Stimulated activated CD8-positive, alpha-beta memory T cell treated with anti-CD3 and anti-CD28 coated beads, Interleukin-12 subunit alpha, Interleukin-12 subunit beta, amount 100 ng/mL, for 4 hours (primary cell): ENCODE data around the gene USF3.

ENCODE experiments used
- DNase-seq: peaks from one replicate; pipeline ENCODE4 v3.0.0-alpha.2; 2020; ENCODE audit warnings: low read depth

USF3 gene, protein sequence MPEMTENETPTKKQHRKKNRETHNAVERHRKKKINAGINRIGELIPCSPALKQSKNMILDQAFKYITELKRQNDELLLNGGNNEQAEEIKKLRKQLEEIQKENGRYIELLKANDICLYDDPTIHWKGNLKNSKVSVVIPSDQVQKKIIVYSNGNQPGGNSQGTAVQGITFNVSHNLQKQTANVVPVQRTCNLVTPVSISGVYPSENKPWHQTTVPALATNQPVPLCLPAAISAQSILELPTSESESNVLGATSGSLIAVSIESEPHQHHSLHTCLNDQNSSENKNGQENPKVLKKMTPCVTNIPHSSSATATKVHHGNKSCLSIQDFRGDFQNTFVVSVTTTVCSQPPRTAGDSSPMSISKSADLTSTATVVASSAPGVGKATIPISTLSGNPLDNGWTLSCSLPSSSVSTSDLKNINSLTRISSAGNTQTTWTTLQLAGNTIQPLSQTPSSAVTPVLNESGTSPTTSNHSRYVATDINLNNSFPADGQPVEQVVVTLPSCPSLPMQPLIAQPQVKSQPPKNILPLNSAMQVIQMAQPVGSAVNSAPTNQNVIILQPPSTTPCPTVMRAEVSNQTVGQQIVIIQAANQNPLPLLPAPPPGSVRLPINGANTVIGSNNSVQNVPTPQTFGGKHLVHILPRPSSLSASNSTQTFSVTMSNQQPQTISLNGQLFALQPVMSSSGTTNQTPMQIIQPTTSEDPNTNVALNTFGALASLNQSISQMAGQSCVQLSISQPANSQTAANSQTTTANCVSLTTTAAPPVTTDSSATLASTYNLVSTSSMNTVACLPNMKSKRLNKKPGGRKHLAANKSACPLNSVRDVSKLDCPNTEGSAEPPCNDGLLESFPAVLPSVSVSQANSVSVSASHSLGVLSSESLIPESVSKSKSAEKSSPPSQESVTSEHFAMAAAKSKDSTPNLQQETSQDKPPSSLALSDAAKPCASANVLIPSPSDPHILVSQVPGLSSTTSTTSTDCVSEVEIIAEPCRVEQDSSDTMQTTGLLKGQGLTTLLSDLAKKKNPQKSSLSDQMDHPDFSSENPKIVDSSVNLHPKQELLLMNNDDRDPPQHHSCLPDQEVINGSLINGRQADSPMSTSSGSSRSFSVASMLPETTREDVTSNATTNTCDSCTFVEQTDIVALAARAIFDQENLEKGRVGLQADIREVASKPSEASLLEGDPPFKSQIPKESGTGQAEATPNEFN (N-terminal part only)

DNA sequence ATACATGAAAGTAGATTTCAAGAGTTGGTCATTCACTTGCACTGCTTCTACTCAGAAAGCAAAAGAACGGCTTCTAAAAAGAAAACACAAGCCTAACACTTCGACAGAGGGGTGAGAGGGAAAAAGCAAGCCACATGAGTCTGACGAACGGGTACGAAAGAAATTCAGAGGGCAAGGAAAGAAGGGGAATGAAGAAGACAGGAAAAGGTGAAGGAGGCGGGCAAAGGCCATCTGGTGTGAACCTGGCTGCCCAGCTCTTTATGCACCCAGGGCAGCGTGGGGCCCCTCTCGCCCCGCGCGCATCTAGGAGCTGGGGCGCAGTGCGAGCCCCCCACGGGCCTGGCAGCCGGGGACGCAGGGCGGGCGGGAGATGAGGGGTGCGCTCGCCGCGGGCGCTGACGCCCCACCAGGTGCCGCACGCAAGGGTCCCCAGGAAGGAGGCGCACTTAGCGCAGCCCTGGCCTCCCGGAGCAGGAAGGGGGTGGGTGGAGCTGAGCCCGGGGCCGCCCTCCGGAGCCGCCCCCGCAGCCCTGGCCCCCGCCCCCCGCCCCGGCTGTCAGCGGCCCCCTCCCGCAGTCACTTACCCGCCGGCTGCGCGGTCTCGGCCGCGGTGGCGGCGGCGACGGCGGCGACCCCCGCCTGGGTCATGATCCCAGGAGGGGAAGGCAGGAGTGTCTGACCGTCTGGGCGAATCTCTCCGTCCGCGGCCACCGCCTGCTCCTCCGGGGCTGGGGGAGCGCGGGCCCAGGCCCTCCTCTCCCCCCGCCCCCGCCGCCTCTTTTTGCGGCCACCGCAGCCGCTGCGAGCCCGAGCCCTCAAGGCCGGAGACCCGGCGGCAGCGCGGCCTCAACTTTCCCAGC, at the start of gene USF3:
Gene USF3 (minus strand): TSS at position 857 of the 860 bp plus-strand sequence. CDS start 21,764 bp downstream, outside the sequence.
- peak; percentile 78 for DNase-seq

DNA sequence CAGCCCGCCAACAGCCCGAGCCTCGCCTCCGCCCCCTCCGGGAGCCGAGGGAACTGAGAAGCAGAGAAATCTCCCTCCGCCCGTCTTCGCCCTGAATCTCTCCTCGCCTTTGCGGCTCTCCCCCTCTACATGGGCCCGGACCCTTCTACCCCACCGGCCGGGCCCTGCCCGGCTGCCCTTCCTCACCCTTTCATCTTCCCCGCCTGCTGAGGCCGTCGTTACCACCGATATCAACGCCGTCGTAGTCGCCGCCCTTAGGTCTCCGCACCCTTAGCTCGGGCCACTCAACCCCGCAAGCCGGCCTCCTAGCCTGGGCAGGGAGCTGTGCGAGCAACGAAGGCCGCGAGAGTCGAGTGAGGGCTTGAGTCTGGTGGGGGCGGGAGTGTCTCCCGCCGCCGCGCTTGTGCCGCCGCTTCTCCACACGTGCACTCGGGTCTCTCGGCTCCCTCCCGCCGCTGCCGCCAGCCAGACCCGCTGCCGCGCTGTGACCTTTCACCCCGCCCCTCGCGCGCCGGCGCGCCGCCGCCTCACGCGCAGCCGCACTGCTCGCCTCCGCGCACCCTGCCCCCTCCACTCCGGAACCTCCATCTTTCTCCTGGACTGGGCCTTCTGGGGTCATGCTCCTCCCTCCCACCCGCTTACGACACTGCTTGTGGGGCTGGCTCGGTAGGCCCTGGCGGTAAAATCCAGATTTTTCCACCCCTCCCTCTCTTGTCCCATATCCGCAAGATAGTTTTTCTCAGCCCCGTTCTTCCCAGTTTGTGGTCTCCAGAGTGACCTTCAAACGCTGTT, 49.5 kb upstream of the USF3 start, which contains the start of gene NAA50:
Gene NAA50 (minus strand): TSS at position 494 of the 792 bp plus-strand sequence. CDS start 300 bp downstream, at position 194.
- DNase-seq, result peak; percentile 93

DNA sequence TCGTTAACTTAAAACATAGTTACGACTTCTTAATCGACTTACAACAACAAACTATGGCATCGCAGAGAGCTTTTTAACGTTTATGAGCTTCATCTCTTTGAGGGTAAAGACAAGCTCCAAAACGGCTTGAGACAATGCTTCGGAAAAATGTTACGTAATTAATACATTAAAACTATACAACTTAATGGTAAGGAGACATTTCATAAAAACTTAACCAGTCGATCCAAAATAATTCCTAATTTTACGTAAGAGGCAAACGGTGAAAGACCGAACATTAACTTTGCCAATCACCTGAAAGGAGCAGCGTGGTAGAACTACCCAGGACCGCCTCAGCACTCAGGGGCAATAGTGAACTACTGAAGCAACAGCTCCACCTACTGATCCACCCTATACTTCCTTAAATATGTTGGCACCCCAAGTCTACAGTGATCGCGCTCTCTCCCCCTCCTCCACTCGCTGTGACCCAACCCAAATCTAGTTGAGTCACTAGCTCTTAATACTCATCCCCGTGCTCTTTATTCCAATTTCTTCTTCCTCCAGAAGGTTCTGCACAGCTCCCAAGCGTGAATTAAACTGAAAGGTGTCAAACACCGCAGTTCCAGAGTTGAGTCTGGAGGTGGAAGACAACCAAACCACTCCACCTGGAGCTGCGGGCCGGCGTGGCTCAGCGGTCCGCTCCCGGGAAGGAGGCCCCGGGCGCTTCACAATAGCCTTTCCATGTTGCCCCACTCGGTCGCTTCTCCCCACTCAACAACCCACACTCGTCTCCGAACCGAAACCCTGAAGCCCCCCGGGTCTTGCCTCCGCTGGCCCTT, 48.7 kb upstream of the USF3 start:
- peak; percentile 62 for DNase-seq

DNA sequence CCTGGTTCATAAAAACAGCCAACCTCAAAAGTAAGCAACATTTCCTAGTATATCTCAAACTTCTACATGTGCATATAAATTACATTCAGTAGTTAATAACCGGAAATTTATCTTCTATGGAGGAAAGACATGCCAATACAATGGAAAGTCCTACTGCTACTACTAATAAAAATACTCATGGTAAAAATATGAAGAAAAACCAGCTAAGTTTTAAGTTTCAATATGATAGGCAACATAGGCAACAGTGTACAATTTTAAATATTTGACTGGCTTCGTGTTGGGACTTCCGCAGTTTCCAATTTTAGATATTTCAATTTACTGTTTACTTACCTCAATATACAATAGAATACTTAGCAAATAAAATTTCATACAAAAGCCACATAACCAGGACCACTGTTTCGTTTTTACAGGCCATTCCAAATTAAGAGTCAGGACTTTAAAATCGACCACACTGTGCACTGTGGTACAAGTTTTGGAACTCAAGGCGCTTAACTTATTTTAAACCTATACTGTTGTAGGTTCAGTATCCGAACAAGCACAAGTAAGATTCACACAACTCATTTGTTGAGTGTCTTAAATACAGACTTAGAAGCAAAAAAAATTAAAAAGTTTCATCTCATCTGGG, 46.7 kb upstream of the USF3 start:
- no peak for DNase-seq

DNA sequence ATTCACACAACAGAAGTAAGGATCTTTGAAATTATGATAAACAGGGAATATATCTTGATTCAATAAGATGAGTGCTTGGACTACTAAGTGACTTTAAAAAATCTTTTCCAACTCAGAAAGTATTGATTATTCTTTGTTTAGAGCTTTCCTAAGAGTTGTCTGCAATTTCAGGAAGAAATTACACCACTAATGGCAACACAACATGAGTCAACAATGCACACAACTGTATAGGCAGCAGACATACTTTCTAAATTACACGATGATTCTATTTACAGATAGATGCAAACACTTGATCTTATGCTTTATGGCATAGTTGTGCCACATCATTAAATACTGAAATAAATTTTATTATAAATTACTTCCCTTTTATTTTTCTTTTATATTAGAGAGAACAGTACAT, 45.2 kb upstream of the USF3 start:
- DNase-seq, result no peak

DNA sequence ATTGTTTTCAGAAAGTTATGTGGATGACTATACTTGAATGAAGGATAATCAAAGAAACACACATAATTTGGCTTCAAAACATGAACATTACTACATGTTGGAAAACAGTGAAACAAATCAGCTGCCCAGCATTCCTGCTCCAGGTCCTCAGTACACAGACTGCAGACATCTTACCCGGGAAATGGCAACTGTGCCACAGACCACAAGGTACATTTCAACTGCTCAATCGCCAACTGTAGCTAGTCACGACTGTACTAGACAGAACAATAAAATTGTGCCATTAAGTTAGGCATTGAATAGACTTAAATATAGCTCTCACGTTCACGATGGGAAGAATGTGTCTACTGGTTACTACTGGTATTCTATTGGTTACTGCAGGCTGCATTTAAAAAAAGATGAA, 44.6 kb upstream of the USF3 start:
- no peak for DNase-seq

DNA sequence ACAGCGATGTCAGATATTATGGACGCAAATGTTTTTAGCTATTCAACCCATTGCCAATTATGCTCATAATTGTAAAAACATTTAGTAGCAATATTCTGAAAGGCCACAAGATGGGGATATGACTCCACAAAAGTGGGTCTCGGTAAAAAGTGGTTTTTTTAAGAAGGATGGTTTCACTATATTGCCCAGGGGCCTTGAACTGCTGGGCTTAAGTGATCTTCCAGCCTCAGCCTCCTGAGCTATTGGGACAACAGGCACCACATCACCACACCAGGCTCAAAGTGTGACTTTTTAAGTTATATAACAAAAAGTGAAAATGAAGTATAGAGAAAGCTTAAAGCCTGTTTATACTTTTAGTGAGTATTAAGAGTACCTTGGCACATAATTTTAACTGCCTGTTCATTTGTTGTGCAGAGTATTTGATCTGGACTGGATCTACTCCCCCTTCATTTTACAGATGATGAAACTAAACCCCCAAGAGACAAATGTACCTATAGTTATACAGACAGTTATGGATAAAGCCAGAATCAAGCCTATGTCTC, 40.2 kb upstream of the USF3 start:
- no peak for DNase-seq

DNA sequence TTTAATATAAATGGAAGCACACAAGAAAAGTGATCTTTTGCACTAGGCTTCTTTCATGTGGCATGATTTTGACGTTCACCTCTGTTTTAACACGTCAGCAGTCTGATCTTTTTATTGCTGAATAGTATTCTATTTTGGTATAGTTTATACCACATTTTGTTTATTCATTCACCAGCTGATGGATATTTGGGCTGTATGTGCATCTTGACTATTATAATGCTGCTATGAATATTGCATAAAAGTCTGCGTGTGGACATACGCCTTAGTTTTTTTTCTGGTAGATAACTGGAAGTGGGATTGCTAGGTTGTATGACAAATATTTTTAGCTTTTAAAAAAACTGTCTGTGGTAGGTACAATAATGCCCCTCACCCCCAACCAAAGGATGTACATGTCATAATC, 35.3 kb upstream of the USF3 start:
- no peak for DNase-seq

DNA sequence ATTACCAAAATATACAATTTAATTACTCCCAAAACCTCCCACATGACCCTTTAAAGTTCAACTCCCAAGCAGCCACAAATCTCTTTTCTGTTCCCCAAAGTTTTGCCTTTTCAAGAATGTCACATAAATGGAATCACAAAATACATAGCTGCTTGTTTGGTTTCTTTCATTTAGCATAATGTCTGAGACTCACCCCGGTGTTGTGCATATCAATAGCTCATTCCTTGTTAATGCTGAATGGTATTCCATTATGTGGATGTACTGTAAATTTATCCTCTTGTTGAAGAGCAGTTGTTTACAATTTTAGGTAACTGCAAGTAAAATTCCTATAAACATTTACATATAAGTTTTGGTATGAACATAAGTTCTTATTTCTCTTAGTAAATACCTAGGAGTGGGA, 34.1 kb upstream of the USF3 start:
- no peak for DNase-seq

DNA sequence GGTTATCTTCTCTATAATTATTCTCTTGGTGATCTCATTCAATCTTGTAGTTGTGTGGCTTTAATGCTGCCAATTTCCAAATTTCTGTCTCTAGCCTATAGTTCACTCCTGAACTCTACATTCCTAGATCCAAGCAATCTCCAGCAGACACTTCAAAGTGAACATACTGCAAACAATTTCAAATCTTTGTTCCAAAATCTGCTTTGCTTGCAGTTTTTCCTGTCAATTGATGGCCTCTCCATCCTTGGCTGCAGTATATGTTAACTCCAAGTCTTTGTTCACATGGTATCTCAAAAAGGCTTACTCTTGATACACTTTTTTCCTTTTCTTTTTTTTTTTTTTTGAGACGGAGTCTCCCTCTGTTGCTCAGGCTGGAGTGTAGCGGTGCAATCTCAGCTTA, 32.2 kb upstream of the USF3 start:
- no peak for DNase-seq

DNA sequence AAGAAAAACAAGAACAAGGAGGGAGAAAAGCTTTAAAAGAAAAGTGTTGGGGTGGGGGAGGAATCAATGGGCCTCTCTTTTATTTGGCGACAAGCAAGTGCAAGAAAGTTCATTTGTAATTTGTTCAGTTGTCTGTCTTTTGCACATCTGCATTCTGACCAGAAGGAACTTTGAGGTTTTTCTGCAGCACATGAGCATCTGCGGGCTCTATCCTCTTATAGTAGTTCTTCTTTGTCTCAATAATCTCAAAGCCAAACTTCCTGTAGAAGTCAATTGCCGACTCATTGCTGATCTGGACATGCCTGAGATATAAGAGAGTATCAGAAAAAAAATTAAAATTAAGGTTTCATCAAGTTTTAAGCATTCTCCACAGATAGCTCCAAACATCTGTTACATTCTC, 25.2 kb upstream of the USF3 start:
- no peak for DNase-seq

DNA sequence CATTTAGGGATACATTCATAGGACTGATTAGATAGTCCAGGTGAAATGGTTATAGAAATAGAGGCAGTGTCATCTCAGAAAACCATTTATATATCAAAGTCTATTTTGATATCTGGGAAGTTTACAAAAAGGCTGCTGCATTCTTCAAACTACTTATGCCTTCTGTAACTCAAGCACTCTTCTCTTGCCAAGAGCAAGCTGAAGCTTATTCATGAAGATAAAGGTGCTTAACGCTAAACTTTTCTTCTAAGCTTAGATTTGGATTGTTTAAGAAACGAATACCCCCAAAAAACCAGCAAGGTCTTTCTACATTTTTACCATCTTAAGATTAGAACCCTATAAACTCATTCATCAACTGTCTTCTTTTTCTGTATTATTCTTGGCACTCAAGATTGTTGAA, 23.3 kb upstream of the USF3 start:
- no peak for DNase-seq

DNA sequence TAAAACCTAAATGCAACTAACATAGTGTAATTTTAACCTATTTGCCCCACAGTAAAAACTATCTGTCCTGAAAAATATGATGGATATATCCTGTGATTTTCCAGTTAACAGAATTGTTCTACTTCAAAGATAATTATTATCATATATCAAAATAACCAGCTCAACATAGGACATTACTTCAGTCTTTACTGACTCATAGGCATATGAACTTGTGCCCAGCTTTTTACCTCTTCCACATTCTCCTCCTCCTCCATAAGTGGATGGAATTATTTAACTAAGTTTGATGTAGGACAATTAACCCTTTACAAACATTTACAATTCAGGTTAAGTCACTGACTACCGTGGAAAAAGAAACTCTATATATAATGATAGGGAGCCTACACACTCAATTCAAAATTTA, 22.9 kb upstream of the USF3 start:
- no peak for DNase-seq

DNA sequence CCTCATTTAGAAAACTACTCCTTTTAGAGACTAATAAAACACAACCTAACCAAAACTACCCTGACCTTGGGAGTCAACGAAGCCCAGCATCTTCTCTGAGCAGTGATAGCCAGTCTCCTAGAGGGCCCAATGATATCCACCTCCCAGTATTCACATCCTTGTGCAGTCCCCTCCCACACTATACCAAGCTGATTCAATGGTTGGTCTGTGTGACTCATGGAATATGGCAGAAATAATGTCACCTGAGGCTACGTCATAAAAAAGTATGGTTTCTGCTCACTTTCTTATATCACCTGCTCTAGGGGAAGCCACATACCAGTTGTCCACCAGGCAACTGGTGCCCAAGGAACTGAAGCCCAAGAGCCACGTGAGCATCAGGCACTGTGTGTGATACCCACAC, 21.4 kb upstream of the USF3 start:
- DNase-seq, result no peak

DNA sequence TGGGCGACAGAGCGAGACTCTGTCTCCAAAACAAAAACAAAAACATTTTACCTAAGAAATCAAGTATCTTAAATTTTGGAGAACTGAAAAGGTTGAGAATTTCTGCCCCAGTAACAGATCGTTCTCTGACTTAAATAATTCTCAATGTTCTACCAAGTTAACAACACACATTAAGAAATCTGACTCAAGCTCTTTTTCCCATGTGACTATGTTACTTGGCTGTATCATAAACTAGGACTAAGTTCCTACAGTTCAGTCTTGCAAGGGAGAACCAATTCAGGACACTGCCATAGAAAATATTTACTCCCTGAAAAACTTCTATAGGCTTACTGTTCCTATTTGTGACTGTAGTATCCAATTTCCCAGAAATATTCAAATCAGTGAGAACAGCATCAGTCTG, 20.9 kb upstream of the USF3 start:
- no peak for DNase-seq

DNA sequence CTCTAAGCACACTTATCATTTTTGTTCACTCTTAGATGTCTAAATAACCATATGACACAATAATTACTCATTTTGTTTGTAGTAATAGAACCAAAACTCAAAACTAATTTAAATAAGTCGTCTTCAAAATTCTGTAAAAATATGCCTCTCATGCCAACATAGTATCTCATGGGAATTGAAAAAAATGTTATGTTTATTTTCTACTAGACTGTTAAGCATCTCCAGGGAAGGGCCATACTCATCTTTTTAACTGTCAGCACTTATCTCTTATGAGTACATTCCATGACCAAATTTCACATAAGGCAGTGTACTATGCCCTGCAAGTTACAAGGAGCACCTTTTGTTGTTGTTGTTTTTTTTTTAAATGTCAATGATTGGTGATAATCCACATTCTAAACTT, 18.3 kb upstream of the USF3 start:
- no peak for DNase-seq

DNA sequence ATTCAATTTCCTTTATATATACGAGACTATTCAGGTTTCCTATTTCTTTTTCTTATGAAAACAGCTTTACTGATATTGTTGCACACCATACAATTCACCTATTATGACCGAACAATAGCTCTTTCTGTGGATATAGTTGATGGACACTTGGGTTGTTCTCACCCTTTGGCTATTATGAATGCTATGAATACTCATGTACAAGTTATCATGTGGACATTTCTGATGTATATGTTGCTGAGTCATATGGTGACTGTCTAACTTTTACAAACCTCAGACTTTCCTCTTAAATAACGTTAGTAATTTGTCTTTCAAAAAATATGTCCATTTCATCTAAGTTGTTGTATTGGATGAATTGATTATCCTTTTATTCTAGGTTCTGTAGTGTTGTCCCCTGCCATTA, 15.7 kb upstream of the USF3 start:
- DNase-seq, result no peak

DNA sequence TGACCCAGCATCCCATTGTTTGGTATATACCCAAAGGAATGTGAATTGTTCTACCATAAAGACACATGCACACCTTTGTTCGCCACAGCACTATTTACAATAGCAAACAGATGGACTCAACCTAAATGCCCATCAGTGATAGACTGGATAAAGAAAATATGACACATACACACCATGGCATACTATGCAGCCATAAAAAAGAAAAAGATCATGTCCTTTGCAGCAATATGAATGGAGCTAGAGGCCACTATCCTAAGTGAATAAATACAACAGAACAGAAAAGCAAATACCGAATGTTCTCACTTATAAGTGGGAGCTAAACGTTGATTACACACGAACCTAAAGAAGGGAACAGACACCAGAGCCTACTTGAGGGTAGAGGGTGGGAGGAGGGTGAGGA, 11.4 kb upstream of the USF3 start:
- DNase-seq, result no peak

DNA sequence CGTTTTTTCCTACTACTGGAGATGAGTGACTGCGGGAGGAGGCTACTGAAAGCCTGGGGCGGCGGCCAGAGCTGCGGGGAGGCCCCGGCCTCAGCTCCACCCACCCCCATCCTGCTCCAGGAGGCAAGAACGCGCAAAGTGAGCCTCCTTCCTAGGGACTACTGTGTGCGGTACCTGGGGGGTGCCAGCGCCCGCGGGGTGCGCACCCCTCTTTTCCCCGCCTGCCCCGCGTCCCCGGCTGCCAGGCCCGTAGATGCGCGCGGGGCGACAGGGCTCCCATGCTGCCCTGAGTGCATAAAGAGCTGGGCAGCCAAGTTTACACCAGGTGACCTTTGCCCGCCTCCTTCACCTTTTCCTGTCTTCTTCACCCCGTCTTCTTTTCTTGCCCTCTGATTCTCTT, 2.5 kb upstream of the USF3 start:
- no peak for DNase-seq
